HL-60 (cell line): Measurements from ENCODE around the gene MAP7.

Experiments
- CTCF ChIP-seq: IDR thresholded peaks from one replicate; pipeline ENCODE4 v1.5.1; 2011; ENCODE audit warnings: low read length, control low read depth, inconsistent platforms; ENCODE audit not compliant: insufficient read depth
- POLR2AphosphoS5 ChIP-seq: IDR thresholded peaks from 2 replicates; pipeline ENCODE4 v1.6.1; 2012; ENCODE audit warnings: low read depth
- REST ChIP-seq: IDR thresholded peaks from 2 replicates; pipeline ENCODE4 v1.6.1; 2012; ENCODE audit warnings: low read depth; ENCODE audit not compliant: insufficient replicate concordance
- SPI1 ChIP-seq: IDR thresholded peaks from 2 replicates; pipeline ENCODE4 v1.6.1; 2012; ENCODE audit warnings: low read depth, mild to moderate bottlenecking, borderline replicate concordance

- no peak for TF ChIP-seq CTCF
- TF ChIP-seq REST = no peak
- TF ChIP-seq POLR2AphosphoS5 = no peak
- no peak for TF ChIP-seq SPI1
Measured at GRCh38 chr6:136401749-136402148, 148.5 kb downstream of the MAP7 start.
